GM13976 (cell line): ENCODE measurements around the gene SBNO1.
"Not testable (repeated sequence)": the region's sequence is repeated elsewhere in the genome, so short reads cannot be mapped to it uniquely, and the experiment has no call there.

ENCODE experiments used
- DNase-seq: peaks from one replicate; pipeline ENCODE4 v3.0.0; 2012; ENCODE audit warnings: low spot score
- in situ Hi-C: fragments of 300-500 bp; cut with MboI; formaldehyde crosslinking; loops from one replicate; pipeline ENCODE4 v1.12.0; 2022; ENCODE audit warnings: low sequenced_read_pairs, mixed read lengths, inconsistent platforms; ENCODE audit not compliant: unreplicated experiment
- TF ChIP-seq, protein P1 (sequence below): IDR thresholded peaks from 2 replicates; pipeline ENCODE4 v1.5.1; 2012; ENCODE audit warnings: borderline replicate concordance, mild to moderate bottlenecking; ENCODE audit not compliant: insufficient read depth; ENCODE audit errors: extremely low read depth, missing control alignments, control extremely low read depth

Gene SBNO1

DNA sequence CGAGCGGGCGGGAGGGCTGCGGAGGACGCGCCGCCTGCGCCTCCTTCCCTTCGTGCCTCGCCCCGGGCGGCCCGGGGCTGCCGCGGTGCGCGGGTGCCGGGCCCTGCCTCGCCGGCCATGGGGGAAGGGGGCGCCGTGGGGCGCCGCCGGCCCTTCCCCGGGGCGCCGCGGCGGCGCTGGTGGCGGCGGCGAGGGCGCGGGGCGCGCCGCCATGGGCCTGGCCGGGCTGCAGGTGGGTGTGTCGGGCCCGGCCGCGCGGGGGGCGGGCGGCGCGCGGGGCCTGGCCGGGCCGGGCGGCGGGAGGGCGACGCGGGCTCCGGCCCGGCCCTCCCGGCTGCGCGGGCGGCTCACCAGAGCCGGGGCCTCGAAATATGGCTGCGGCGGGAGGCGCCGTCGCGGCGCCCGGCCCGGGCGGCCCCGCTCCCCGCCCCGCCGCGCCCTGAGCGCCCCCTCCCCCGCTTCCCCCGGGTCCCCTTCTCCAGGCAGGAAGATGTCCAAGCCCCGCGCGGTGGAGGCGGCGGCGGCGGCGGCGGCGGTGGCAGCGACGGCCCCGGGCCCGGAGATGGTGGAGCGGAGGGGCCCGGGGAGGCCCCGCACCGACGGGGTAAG, 24.4 kb upstream of the SBNO1 start:
- TF ChIP-seq, protein P1, sequence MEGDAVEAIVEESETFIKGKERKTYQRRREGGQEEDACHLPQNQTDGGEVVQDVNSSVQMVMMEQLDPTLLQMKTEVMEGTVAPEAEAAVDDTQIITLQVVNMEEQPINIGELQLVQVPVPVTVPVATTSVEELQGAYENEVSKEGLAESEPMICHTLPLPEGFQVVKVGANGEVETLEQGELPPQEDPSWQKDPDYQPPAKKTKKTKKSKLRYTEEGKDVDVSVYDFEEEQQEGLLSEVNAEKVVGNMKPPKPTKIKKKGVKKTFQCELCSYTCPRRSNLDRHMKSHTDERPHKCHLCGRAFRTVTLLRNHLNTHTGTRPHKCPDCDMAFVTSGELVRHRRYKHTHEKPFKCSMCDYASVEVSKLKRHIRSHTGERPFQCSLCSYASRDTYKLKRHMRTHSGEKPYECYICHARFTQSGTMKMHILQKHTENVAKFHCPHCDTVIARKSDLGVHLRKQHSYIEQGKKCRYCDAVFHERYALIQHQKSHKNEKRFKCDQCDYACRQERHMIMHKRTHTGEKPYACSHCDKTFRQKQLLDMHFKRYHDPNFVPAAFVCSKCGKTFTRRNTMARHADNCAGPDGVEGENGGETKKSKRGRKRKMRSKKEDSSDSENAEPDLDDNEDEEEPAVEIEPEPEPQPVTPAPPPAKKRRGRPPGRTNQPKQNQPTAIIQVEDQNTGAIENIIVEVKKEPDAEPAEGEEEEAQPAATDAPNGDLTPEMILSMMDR: no peak
- DNase-seq: peak; percentile 57
- in situ Hi-C loops: no loop called here

DNA sequence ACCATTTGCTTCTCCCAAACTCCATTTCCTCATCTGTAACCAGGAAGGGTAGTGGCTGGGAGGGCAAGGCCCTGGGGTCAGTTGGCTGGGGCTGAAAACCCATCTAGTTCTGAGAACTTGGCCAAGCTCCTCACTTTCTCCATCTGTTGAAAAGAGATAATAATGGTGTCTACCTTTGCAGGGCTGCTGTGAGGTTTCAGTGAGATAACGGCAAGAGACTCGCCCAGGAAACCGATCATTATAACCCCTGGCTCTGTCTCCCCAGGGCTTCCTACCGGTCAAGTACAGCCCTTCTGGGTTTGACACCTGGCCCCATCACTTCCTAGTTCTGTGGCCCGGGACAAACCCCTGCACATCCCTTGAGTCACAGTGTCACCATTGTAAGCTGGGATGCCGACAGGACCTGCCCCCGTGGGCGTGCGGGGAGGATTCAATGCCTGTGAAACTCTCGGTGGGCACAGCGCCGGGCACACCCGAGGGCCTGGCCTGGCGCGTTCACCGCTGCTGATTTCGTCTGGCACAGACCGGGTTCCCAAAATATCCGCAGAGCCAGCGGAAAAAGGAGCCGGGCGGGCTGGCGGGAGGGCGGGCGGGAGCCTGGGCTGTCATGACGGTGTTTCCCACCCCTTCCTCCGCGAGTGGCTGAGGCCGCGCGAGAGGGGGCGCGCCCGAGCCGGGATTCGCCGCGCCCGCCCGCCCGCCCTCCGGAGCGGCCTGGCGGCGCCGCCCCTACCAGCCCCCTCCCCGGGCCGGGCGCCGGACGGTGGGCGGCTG, 23.7 kb upstream of the SBNO1 start:
- TF ChIP-seq, protein P1: no peak
- DNase-seq: peak; percentile 95

DNA sequence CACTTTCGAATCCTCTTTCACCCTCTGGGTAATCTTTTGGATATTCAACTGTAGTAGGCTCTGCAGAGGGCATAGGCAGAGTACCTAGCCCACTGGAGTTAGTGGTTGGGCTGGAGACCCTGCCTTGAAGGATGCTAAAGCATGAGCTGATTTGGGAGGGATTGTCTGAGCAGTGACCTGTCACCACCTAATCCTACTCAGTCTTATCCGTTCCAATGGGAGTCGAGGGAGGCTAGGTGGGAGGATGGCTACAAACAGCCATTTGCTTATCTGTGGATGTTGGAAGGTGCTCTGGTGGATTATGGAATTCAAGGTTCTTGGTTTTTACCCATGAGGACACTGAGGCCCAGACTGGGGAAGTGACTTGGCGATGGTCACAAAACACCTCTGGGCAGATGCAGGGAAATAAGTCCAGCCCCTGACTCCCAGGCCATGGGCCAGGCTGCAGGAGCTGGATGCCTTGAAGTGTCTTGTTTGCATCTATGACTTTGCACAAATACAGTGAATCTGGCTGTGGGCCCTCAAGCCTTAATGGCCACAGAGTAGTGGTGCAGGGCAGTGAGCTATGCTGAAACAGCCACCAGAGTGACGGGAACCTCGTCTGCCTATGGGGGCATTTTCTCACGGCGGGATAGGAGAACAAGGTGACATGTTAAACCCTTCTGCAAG, 23.0 kb upstream of the SBNO1 start:
- TF ChIP-seq, protein P1: no peak
- DNase-seq: no peak
- in situ Hi-C loops: no loop called here

More for the DNA sequence above, 23.7 kb upstream of the SBNO1 start:
- in situ Hi-C loops: no loop called here

GRCh38 chr12:123385536-123385935, 20.9 kb upstream of the SBNO1 start:
- in situ Hi-C loops, DNase-seq: not testable (repeated sequence)

DNA sequence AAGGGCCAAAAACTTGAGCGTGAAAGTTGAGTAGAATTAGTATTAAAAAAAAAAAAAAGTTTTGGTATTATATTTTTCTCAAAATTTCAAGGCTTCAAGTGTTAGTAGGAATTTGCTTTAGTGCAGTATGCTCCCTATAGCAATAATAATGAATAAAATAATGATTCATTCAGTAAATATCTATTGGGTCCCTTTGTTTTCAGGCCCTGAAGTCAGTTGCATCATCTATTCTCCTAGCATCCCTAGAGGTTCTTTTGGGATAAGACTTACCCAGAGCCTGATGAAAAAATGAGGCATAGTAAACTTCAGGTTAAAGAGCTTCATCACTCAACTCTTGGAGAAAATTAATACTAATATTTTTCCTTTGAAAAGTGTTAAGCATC, 20.3 kb upstream of the SBNO1 start:
- TF ChIP-seq, protein P1: no peak
- DNase-seq: no peak
- in situ Hi-C loops: no loop called here

GRCh38 chr12:123384318-123384993, 19.8 kb upstream of the SBNO1 start:
- TF ChIP-seq, protein P1: no peak
- no peak for DNase-seq
- in situ Hi-C loops: no loop called here

DNA sequence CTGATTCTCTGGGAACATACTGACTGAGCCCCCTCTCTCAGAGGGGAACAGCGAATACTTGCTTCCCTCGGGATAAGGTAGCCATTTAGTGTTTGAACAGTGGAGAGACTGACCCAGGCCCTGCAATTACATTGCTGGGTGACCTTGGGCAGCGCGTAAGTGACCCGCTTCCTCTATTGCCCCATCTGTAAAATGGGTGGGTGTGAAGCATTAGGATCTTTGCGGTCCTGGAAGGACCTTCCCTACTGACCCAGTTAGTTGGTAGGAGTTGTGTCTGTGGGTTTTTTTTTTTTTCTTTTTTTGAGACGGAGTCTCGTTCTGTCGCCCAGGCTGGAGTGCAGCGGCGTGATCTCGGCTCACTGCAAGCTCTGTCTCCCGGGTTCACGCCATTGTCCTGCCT, 18.0 kb upstream of the SBNO1 start:
- TF ChIP-seq, protein P1: no peak
- in situ Hi-C loops: no loop called here
- no peak for DNase-seq
